ENCODE measurements around the gene DHDDS.

- TF ChIP-seq CTCF (conservative IDR thresholded peaks at IDR 0.05 in 1 of 2, IDR thresholded peaks at IDR 0.05 in 1 of 2; ENCODE audit: extremely low read depth in 1 of 2, insufficient read depth in 1 of 2, low read depth in 1 of 2, low read length in 2 of 2) (no peak), EZH2 (IDR thresholded peaks at IDR 0.05; ENCODE audit: borderline replicate concordance, low read length) (no peak)
These were observed 20.5 kb downstream of the DHDDS start for GRCh38 chr1:26452459-26453183.

All from mammary epithelial cell (primary cell).